AG04449 (cell line): ENCODE results near the gene FLT1.

Source experiments
- CTCF ChIA-PET: fragments of 350-600 bp; formaldehyde crosslinking; extraction: SDS; loops from one replicate; lab custom pipeline; 2021; ENCODE audit warnings: antibody characterized with exemption; lab: Yijun Ruan, JAX
- POLR2A ChIA-PET: fragments of 400-600, 350-600 bp; formaldehyde crosslinking; extraction: SDS; loops from one replicate; lab custom pipeline; 2020; ENCODE audit warnings: antibody characterized with exemption, inconsistent platforms; lab: Yijun Ruan, JAX
- DNase-seq: peaks from one replicate; pipeline ENCODE4 v3.0.0-alpha.2; 2010; ENCODE audit warnings: low read depth, low spot score
- H3K4me3 ChIP-seq: 2 replicates; pipeline ENCODE4 v1.5.1; 2011; ENCODE audit warnings: low read depth, mild to moderate bottlenecking, control low read depth, low read length
- TF ChIP-seq, protein P1 (sequence below): IDR thresholded peaks from one replicate; pipeline ENCODE4 v1.5.1; 2011; ENCODE audit warnings: mild to moderate bottlenecking, moderate library complexity, low read length, control low read depth, inconsistent platforms; ENCODE audit not compliant: insufficient read depth; ENCODE audit errors: missing control alignments

FLT1 gene

DNA sequence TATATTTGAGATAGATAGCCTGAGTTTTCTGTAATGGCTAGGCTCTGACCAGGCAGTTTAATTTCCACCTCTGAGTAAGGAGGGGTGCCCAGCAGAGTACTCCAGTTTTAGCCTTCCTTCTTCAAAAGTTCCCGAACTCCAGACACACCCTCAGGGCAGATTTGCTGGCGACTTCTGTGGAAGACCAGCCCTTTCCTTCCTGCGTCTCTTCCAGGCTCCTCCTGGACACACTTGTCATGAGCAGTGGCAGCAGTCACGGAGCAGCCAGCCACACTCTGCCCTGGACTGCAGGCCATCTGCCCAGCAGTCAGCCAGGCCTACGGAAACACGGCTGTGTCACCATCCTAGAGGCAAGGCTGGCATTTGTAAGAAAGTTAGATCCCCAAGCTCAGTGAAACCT is 6.6 kb upstream of the FLT1 start:
- ChIA-PET CTCF (no interaction called here), POLR2A (no interaction called here)
- no peak overlapping the region for H3K4me3 ChIP-seq
- no peak for DNase-seq
- TF ChIP-seq, protein P1, sequence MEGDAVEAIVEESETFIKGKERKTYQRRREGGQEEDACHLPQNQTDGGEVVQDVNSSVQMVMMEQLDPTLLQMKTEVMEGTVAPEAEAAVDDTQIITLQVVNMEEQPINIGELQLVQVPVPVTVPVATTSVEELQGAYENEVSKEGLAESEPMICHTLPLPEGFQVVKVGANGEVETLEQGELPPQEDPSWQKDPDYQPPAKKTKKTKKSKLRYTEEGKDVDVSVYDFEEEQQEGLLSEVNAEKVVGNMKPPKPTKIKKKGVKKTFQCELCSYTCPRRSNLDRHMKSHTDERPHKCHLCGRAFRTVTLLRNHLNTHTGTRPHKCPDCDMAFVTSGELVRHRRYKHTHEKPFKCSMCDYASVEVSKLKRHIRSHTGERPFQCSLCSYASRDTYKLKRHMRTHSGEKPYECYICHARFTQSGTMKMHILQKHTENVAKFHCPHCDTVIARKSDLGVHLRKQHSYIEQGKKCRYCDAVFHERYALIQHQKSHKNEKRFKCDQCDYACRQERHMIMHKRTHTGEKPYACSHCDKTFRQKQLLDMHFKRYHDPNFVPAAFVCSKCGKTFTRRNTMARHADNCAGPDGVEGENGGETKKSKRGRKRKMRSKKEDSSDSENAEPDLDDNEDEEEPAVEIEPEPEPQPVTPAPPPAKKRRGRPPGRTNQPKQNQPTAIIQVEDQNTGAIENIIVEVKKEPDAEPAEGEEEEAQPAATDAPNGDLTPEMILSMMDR = no peak

DNA sequence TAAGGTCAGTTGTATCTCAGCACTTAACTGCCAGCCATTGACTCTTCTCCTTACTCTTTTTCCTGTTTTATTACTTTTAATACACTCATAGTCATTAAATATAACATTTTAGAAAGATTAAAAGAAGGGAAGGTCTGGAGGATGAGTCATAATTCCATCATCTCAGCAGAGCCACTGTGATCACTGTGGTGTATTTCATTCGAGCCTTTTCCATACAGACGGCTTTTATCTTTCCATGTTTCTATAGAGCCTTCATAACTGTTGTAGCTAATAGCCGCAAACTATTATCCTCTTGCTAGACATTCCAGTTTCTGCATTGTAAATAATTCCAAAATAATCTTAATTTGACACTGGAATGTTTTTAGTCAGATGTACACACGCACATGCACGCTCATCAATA is 4.7 kb upstream of the FLT1 start:
- no peak for DNase-seq
- ChIA-PET CTCF (interaction anchor here (1.3 kb wide), 1 partner anchor 174 kb away, joined by 3 read pairs; no protein-coding TSS in a partner anchor), POLR2A (interaction anchor here (0.7 kb wide), 1 partner anchor 741 kb away, joined by 3 read pairs; no protein-coding TSS in a partner anchor)

DNA sequence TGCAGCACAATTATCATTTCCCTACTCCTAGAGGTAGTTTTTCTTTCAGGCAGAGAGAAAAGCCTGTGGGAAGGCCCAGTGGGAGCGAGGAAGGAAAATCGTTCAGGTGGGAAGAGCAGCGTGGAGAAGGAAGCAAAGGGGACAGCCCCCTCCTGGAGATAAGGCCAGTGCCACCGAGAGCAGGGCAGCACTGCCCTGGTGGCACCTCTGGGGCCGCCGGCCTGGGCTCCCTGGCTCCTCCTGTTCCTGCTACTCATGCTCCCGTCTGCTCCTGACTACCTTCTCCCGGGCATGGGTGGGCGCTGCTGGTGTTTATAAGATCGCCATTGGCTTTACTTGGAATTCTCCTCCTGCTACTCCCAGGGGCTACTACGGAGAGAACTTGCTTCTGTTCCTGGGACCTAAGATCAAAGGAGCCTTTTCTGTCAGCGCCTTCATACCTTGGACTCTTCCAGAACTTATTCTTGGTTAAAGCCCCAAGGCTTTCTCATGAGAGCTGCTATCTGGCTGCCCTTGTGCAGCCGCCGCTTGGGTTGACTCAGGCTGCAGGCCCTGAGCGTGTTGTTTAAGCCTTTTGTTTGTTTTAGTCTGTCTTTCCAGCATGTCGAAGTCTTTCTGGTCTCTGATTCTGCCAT is 3.7 kb upstream of the FLT1 start:
- no peak overlapping the region for H3K4me3 ChIP-seq
- ChIA-PET POLR2A (no interaction called here), CTCF (interaction anchor here (1.3 kb wide), 1 partner anchor 173 kb away, joined by 3 read pairs; no protein-coding TSS in a partner anchor)
- TF ChIP-seq, protein P1 = no peak
- no peak for DNase-seq

More for the DNA sequence above, 4.7 kb upstream of the FLT1 start:
- TF ChIP-seq, protein P1 = no peak
- H3K4me3 ChIP-seq = no peak overlapping the region

DNA sequence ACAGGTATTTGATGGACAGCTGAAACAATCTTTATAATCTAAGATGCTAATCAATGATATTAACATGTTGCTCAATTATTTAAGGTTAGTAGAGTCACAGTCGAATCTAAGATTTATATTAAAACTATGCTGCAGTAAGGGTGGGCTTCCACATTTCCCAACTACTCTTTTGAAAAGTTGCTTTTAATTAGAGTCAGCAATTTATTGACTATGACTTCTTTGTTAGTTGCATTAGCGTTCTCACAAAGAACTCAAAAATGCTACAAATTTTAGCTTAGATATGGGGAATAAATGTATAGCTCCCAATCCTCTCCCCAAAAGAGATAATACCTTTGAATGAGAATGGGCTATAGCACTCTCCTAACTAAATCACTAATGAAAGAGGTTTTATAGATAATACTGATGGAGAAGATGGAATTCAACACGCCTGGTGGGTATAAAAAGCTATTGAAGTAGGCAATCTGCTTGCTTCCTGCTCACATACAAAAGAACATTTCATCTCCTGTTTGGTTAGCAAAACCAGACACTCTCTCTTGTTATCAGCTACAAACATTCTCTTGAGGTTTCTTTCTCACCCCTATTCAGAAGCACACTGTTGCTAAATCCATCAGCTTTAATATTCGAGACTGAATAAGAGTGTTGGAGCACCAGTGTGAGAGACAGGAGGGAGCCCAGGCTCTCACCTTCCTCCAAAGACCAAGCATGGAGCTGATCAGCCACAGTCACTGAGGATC is 2.4 kb upstream of the FLT1 start:
- no peak overlapping the region for H3K4me3 ChIP-seq
- ChIA-PET POLR2A (interaction anchor here (1.2 kb wide), 1 partner anchor 37 kb away, joined by 3 read pairs; no protein-coding TSS in a partner anchor), CTCF (interaction anchor here (1.0 to 1.4 kb wide), 3 partner anchors 8 to 171 kb away, joined by 3 to 4 read pairs (median 3); no protein-coding TSS in a partner anchor)
- TF ChIP-seq, protein P1 = no peak
- DNase-seq = no peak

DNA sequence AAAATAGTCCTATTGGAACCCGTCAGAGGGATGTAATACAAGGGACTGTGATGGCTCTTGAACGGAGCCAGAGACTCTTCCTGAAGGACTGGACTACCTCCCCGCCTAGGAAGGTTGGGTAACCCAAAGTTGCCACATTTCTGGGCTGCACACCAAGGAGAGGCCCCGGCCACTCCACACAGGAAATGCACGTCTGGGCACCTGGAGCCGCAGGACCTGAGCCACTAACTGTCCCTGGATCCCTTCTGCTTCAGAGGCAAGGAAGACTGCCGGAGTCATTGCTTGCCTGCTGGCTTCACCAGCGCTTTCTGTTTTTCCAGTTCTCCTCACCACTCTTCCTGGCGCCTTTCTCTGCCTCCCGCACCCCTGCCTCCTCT is 1.2 kb upstream of the FLT1 start:
- DNase-seq = no peak
- no peak overlapping the region for H3K4me3 ChIP-seq
- POLR2A ChIA-PET = no interaction called here
- TF ChIP-seq, protein P1 = no peak
- CTCF ChIA-PET = interaction anchor here (1.3 kb wide), 1 partner anchor 9 kb away, joined by 4 read pairs; no protein-coding TSS in a partner anchor
